Nephron (organoid): ENCODE data around the gene FTO.

Experiments used
- H3K27ac Mint-ChIP-seq, 3 experiments: 2 replicates each; pipeline ENCODE4 v1.8.0; 2020; ENCODE audit warnings: mixed read lengths in 3 of 3, mild to moderate bottlenecking in 2 of 3, moderate library complexity in 1 of 3
- H3K27me3 Mint-ChIP-seq: 2 replicates; pipeline ENCODE4 v1.8.0; 2021; ENCODE audit warnings: low read depth, mild to moderate bottlenecking, moderate library complexity, mixed read lengths
- H3K36me3 Mint-ChIP-seq: 2 replicates; pipeline ENCODE4 v1.8.0; 2020; ENCODE audit warnings: low read depth, mixed read lengths
- H3K4me1 Mint-ChIP-seq: 2 replicates; pipeline ENCODE4 v1.8.0; 2020; ENCODE audit warnings: mixed read lengths
- H3K4me3 Mint-ChIP-seq, 3 experiments: 2 replicates each; pipeline ENCODE4 v1.8.0; 2020; ENCODE audit warnings: mild to moderate bottlenecking in 3 of 3, mixed read lengths in 3 of 3, moderate library complexity in 2 of 3
- H3K9me3 Mint-ChIP-seq: 2 replicates; pipeline ENCODE4 v1.8.0; 2020; ENCODE audit warnings: mixed read lengths
- TF ChIP-seq, protein P1 (sequence below), 3 experiments: fragments of 200-600 bp; sonication (generic); IDR thresholded peaks; one replicate each; pipeline ENCODE4 v1.5.0; 2021; ENCODE audit warnings: antibody characterized with exemption in 3 of 3; ENCODE audit not compliant: unreplicated experiment in 3 of 3

The FTO gene

GRCh38 chr16:53876811-53877210, 172.9 kb downstream of the FTO start:
- Mint-ChIP-seq H3K36me3 (peaks cover 44% of the 10 kb centered on the region), H3K9me3 (peaks cover 7% of the 10 kb centered on the region), H3K4me1 (no peaks in the 10 kb centered on the region), H3K27ac (no peak overlapping the region), H3K4me3 (no peak overlapping the region), H3K27me3 (no peaks in the 10 kb centered on the region)
- TF ChIP-seq, protein P1, sequence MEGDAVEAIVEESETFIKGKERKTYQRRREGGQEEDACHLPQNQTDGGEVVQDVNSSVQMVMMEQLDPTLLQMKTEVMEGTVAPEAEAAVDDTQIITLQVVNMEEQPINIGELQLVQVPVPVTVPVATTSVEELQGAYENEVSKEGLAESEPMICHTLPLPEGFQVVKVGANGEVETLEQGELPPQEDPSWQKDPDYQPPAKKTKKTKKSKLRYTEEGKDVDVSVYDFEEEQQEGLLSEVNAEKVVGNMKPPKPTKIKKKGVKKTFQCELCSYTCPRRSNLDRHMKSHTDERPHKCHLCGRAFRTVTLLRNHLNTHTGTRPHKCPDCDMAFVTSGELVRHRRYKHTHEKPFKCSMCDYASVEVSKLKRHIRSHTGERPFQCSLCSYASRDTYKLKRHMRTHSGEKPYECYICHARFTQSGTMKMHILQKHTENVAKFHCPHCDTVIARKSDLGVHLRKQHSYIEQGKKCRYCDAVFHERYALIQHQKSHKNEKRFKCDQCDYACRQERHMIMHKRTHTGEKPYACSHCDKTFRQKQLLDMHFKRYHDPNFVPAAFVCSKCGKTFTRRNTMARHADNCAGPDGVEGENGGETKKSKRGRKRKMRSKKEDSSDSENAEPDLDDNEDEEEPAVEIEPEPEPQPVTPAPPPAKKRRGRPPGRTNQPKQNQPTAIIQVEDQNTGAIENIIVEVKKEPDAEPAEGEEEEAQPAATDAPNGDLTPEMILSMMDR (IDR thresholded peaks at IDR 0.05; ENCODE audit: unreplicated experiment in 3 of 3) = no peak

DNA sequence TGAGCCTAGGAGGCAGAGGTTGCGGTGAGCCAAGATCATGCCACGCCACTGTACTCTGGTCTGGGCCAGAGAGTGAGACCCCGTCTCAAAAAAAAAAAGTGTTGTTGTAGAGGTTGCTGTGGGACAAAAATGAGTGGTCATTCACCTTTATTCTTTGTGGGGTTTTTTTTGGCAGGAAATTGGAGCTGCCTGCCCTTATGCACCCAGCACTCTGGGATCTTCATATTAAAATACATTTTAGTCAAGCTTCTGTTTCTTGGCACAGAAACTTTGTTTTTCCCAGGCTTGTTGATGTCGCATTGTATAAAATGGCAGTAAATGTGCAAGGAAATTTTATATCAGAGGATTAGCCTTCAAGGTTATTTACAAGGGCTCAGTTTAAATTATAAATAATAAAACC, 174.3 kb downstream of the FTO start:
- TF ChIP-seq, protein P1 (IDR thresholded peaks at IDR 0.05; ENCODE audit: unreplicated experiment in 3 of 3) = no peak
- H3K27ac Mint-ChIP-seq = no peak overlapping the region
- no peaks in the 10 kb centered on the region for H3K9me3 Mint-ChIP-seq
- no peaks in the 10 kb centered on the region for H3K4me1 Mint-ChIP-seq
- H3K36me3 Mint-ChIP-seq = peaks cover 42% of the 10 kb centered on the region
- no peak overlapping the region for H3K4me3 Mint-ChIP-seq
- H3K27me3 Mint-ChIP-seq = no peaks in the 10 kb centered on the region

DNA sequence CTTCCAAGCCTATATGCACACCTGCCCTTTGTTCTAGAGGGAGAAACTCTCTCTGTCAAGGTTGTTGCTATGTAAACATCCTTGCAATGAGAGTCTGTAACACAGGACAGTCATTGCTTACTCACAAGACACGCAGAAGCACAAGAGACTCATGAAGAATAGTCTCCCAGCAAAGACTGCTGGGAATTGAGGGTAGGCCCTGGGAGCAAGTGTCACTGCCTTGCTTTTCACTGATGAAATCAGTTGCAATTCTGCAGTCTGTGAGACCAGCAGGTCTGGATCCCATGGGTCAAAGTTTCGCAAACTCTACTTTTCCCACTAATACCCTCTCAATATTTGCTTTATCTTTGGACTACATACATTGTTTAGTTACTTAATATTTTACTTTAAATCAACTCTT, 177.4 kb downstream of the FTO start:
- Mint-ChIP-seq H3K4me3 (no peak overlapping the region), H3K27me3 (no peaks in the 10 kb centered on the region), H3K4me1 (no peaks in the 10 kb centered on the region), H3K27ac (no peak overlapping the region), H3K9me3 (no peaks in the 10 kb centered on the region), H3K36me3 (peaks cover 45% of the 10 kb centered on the region)
- TF ChIP-seq, protein P1 (IDR thresholded peaks at IDR 0.05; ENCODE audit: unreplicated experiment in 3 of 3) = no peak

DNA sequence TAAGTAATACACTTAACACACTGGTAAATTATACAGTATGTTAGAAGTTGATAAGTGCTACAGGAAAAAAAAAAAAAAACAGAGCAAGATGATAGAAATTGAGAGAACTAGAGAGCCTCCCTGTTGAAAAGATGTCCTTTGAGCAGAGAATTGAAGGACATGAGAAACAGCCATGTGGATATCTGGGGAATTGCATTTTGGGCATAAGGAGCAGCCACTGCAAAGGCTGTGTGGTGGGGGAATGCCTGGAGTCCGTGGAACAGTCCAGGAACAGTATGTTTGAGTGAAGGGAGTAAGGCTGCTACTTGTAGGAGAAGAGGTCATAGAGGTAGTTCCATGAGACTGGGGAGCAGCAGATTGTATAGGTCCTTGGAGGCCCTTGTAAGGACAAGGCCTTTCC, 178.4 kb downstream of the FTO start:
- Mint-ChIP-seq H3K4me1 (no peaks in the 10 kb centered on the region), H3K27me3 (no peaks in the 10 kb centered on the region), H3K9me3 (no peaks in the 10 kb centered on the region)

GRCh38 chr16:53884748-53885147, 180.8 kb downstream of the FTO start:
- Mint-ChIP-seq H3K36me3 (peaks cover 51% of the 10 kb centered on the region), H3K4me3 (no peak overlapping the region), H3K4me1 (no peaks in the 10 kb centered on the region), H3K9me3 (no peaks in the 10 kb centered on the region), H3K27me3 (peaks cover 3% of the 10 kb centered on the region), H3K27ac (no peak overlapping the region)
- TF ChIP-seq, protein P1 (IDR thresholded peaks at IDR 0.05; ENCODE audit: unreplicated experiment in 3 of 3) = no peak

More for the DNA sequence above, 178.4 kb downstream of the FTO start:
- Mint-ChIP-seq H3K27ac (no peak overlapping the region), H3K4me3 (no peak overlapping the region), H3K36me3 (peaks cover 49% of the 10 kb centered on the region)
- TF ChIP-seq, protein P1 (IDR thresholded peaks at IDR 0.05; ENCODE audit: unreplicated experiment in 3 of 3) = no peak

DNA sequence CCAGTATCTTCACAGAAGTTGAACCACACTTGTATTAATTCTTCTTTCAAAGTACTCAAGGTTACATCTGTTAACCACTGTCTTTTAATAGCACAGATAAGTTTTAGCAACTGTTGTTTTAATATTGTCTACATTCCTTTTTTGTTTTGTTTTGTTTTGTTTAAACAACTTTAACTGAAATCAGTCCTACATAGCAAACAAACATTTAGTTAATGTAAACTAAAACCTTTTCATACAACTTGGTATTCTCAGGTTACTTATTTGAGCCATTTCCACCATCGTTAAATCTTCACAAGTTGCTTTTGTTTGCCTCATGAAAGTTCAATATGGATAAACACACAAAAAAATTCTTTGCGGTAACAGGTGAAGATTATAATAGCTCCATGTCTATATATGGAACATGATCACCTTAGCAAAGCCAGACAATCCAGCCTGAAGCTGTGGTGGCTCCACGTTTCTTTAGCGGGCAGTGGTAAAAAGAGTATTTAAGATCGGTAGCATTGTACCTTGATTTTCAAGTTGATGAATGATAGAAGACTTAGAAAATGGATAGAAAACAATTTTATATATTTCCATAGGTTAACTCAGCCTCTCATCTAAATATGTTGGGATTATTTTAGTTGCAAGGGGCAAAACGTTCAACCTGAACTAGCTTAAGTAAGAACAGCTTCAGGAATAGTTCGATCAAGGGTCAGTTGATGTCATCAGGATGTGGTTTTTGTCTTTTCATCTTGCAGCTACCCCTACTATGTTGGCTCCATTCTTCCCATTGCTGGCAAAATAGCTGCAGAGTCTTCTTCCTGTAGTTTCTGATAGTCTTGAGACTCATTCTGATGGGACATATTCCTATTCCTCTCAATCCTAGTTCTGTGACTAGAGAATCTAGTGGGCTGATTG, 182.8 kb downstream of the FTO start:
- H3K27ac Mint-ChIP-seq = no peak overlapping the region

More for the DNA sequence above, 182.8 kb downstream of the FTO start:
- Mint-ChIP-seq H3K27me3 (peaks cover 3% of the 10 kb centered on the region), H3K4me3 (no peak overlapping the region), H3K36me3 (peaks cover 40% of the 10 kb centered on the region), H3K4me1 (no peaks in the 10 kb centered on the region), H3K9me3 (no peaks in the 10 kb centered on the region)
- TF ChIP-seq, protein P1 (IDR thresholded peaks at IDR 0.05; ENCODE audit: unreplicated experiment in 3 of 3) = no peak
